Measurements from ENCODE around the gene VWA5B2. TPM values are rescaled to one million over a fixed set of nuclear protein-coding genes. Genes with fewer than 3 reads are reported as not detected.

Gene VWA5B2
- total RNA-seq, 1 donor from 2014 or later: 1.1 TPM

DNA sequence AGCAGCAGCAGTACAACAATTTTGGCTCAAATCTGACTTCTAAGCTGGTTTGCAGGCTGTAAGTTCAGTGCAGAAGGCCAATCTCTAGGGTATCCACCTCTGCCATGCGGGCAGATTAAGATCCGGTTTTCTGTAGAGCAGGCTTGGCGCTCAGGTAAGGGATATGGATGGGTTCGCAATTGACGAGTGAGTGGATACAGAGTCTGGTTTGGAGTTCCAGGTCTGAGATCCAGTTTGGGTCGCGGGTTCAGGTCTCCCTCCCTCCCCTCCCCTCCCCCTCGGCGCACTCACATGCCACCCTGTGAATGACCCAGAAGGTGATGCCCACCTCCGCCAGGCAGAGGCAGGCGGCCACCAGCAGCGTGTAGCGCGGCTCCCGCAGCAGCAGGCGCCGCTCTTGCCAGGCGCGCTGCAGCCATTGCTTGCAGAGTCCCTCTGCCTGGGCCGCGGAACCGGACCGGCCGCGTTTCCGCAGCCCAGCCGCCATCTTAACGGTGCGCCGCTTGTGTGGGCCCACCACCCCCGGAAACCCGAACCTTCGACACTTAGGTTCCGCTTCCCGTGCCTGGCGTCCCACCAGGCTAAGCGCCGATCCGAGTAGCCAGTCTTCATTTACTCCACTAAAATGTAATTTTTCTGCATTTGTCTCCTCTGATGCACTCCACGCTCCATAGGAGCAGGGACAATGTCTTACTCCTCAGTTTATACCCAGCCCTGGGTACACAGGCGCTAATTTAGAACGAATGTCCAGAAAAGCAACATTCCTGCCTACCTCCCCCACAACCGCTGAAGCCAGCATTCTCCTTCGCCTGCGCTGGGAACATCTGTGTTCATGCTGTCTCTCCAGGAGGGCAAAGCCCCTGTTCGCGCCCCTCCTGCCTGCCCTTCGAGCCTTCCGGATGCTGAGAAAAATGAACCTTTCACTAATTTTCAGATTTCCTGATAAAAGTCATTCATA, 19.3 kb downstream of the VWA5B2 start, which contains the start of gene ALG3:
Gene ALG3, minus strand, starts transcription at position 509 of the 958 bp plus-strand sequence. Its CDS starts 22 bp downstream, at position 487.
- TF ChIP-seq, protein P1, sequence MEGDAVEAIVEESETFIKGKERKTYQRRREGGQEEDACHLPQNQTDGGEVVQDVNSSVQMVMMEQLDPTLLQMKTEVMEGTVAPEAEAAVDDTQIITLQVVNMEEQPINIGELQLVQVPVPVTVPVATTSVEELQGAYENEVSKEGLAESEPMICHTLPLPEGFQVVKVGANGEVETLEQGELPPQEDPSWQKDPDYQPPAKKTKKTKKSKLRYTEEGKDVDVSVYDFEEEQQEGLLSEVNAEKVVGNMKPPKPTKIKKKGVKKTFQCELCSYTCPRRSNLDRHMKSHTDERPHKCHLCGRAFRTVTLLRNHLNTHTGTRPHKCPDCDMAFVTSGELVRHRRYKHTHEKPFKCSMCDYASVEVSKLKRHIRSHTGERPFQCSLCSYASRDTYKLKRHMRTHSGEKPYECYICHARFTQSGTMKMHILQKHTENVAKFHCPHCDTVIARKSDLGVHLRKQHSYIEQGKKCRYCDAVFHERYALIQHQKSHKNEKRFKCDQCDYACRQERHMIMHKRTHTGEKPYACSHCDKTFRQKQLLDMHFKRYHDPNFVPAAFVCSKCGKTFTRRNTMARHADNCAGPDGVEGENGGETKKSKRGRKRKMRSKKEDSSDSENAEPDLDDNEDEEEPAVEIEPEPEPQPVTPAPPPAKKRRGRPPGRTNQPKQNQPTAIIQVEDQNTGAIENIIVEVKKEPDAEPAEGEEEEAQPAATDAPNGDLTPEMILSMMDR (IDR thresholded peaks at IDR 0.05; ENCODE audit: unreplicated experiment): no peak
- peak within 1 kb of the TSS; percentile 97 for H3K4me3 Mint-ChIP-seq
- peaks cover 11% of the 10 kb centered on the region for H3K36me3 Mint-ChIP-seq
- DNase-seq (ENCODE audit: low spot score in 2 of 2, unreplicated experiment in 2 of 2): peak; percentile 72 to 91
- H3K9me3 Mint-ChIP-seq: no peaks in the 10 kb centered on the region
- peak within 1 kb of the TSS; percentile 98 for H3K27ac Mint-ChIP-seq
- no peaks in the 10 kb centered on the region for H3K27me3 Mint-ChIP-seq (ENCODE audit: low read depth)
- peaks cover 9% of the 10 kb centered on the region for H3K4me1 Mint-ChIP-seq

GRCh38 chr3:184249412-184250166, 20.2 kb downstream of the VWA5B2 start, which contains the start of gene EEF1AKMT4:
EEF1AKMT4 (plus strand) TSS chr3:184249672; CDS start chr3:184249695, 23 bp downstream.
- DNase-seq (ENCODE audit: low spot score in 2 of 2, unreplicated experiment in 2 of 2): peak; percentile 93 to 94
- Mint-ChIP-seq H3K27me3 (ENCODE audit: low read depth) (no peaks in the 10 kb centered on the region), H3K4me1 (peaks cover 9% of the 10 kb centered on the region), H3K27ac (peak within 1 kb of the TSS; percentile 98), H3K9me3 (no peaks in the 10 kb centered on the region), H3K36me3 (peaks cover 6% of the 10 kb centered on the region), H3K4me3 (peak within 1 kb of the TSS; percentile 97)
- TF ChIP-seq, protein P1 (IDR thresholded peaks at IDR 0.05; ENCODE audit: unreplicated experiment): peak; percentile 22

- peak overlapping the region; percentile 97 for H3K4me3 Mint-ChIP-seq
- DNase-seq (ENCODE audit: low spot score in 2 of 2, unreplicated experiment in 2 of 2): peak; percentile 60 to 91
- no peaks in the 10 kb centered on the region for H3K27me3 Mint-ChIP-seq (ENCODE audit: low read depth)
- H3K36me3 Mint-ChIP-seq: no peaks in the 10 kb centered on the region
- H3K4me1 Mint-ChIP-seq: peaks cover 9% of the 10 kb centered on the region
- H3K9me3 Mint-ChIP-seq: no peaks in the 10 kb centered on the region
- peak overlapping the region; percentile 98 for H3K27ac Mint-ChIP-seq
- TF ChIP-seq, protein P1 (IDR thresholded peaks at IDR 0.05; ENCODE audit: unreplicated experiment): peak; percentile 75
Measured at GRCh38 chr3:184250167-184250828, 20.9 kb downstream of the VWA5B2 start.

- TF ChIP-seq, protein P1 (IDR thresholded peaks at IDR 0.05; ENCODE audit: unreplicated experiment): no peak
- H3K27ac Mint-ChIP-seq: no peak overlapping the region
- peaks cover 14% of the 10 kb centered on the region for H3K36me3 Mint-ChIP-seq
- DNase-seq (ENCODE audit: low spot score in 2 of 2, unreplicated experiment in 2 of 2): no peak
- H3K9me3 Mint-ChIP-seq: no peaks in the 10 kb centered on the region
- peaks cover 4% of the 10 kb centered on the region for H3K4me1 Mint-ChIP-seq
- peaks cover 35% of the 10 kb centered on the region for H3K27me3 Mint-ChIP-seq (ENCODE audit: low read depth)
- H3K4me3 Mint-ChIP-seq: no peak overlapping the region
Measured at GRCh38 chr3:184255291-184256039, 26.1 kb downstream of the VWA5B2 start.
